Retinal pigment epithelial cell (primary cell): ENCODE data around the gene SPRY1.

Experiments used
- DNase-seq: peaks from one replicate; pipeline ENCODE4 v3.0.0-alpha.2; 2010; ENCODE audit warnings: low read depth
- H3K4me3 ChIP-seq: 2 replicates; pipeline ENCODE4 v1.5.1; 2011; ENCODE audit warnings: mild to moderate bottlenecking, low read length, control low read depth, moderate library complexity
- TF ChIP-seq, protein P1 (sequence below): conservative IDR thresholded peaks from 2 replicates; pipeline ENCODE4 v1.5.1; 2011; ENCODE audit warnings: low read depth, low read length, control low read depth, inconsistent platforms

Gene SPRY1, protein sequence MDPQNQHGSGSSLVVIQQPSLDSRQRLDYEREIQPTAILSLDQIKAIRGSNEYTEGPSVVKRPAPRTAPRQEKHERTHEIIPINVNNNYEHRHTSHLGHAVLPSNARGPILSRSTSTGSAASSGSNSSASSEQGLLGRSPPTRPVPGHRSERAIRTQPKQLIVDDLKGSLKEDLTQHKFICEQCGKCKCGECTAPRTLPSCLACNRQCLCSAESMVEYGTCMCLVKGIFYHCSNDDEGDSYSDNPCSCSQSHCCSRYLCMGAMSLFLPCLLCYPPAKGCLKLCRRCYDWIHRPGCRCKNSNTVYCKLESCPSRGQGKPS

GRCh38 chr4:123396307-123397143 is at the start of gene SPRY1:
TSS of gene SPRY1 (plus strand) at chr4:123396795. CDS start at chr4:123401592, 4,797 bp downstream.
- H3K4me3 ChIP-seq = peak within 1 kb of the TSS; percentile 70
- DNase-seq = peak; percentile 82
- TF ChIP-seq, protein P1, sequence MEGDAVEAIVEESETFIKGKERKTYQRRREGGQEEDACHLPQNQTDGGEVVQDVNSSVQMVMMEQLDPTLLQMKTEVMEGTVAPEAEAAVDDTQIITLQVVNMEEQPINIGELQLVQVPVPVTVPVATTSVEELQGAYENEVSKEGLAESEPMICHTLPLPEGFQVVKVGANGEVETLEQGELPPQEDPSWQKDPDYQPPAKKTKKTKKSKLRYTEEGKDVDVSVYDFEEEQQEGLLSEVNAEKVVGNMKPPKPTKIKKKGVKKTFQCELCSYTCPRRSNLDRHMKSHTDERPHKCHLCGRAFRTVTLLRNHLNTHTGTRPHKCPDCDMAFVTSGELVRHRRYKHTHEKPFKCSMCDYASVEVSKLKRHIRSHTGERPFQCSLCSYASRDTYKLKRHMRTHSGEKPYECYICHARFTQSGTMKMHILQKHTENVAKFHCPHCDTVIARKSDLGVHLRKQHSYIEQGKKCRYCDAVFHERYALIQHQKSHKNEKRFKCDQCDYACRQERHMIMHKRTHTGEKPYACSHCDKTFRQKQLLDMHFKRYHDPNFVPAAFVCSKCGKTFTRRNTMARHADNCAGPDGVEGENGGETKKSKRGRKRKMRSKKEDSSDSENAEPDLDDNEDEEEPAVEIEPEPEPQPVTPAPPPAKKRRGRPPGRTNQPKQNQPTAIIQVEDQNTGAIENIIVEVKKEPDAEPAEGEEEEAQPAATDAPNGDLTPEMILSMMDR = no peak

DNA sequence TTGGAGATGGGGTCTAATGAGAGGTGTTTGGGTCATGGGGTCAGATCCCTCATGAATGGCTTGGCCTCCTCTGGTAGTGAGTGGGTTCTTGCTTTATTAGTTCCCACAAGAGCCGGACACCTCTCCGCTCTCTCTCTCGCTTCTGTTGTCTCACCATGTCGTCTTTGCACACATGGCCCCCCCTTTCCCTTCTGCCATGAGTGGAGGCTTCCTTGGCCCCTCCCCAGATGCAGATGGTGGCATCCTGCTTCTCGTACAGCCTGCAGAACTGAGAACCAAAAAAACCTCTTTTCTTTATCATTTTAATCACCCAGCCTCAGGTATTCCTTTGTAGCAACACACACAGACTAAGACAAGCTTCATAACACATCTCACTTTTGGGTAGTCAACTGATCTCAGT is 49.6 kb upstream of the SPRY1 start:
- TF ChIP-seq, protein P1 = no peak
- H3K4me3 ChIP-seq = no peak overlapping the region
- DNase-seq = no peak

GRCh38 chr4:123348946-123349345 is 47.6 kb upstream of the SPRY1 start:
- no peak overlapping the region for H3K4me3 ChIP-seq
- TF ChIP-seq, protein P1 = no peak
- DNase-seq = no peak

GRCh38 chr4:123349421-123350190 is 47.0 kb upstream of the SPRY1 start:
- no peak overlapping the region for H3K4me3 ChIP-seq
- DNase-seq = no peak
- TF ChIP-seq, protein P1 = no peak

DNA sequence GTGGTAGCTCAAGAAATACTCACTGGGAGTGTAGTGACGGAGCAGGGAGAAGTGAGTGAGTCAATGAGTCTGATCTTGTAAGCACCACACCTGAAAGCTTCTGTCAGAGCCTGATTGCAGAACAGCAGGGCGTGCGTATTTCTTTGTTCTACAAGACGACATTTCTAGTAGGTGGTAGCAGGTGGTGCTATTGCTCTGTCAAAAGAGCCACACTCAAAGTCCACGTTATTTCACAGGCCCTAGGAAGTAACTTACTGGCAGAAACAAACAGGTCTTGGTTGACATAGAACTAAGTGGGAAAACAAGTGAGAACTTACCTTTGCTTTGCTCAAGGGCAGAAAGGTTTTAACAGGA is 46.4 kb upstream of the SPRY1 start:
- no peak for DNase-seq
- TF ChIP-seq, protein P1 = no peak
- H3K4me3 ChIP-seq = no peak overlapping the region

GRCh38 chr4:123350726-123351125 is 45.9 kb upstream of the SPRY1 start:
- no peak for DNase-seq
- no peak overlapping the region for H3K4me3 ChIP-seq
- TF ChIP-seq, protein P1 = no peak
